HK-2 (cell line): ENCODE data around the gene VEZT.
"Not testable (repeated sequence)": the region's sequence is repeated elsewhere in the genome, so short reads cannot be mapped to it uniquely, and the experiment has no call there.

Source experiments
- DNase-seq: peaks from one replicate; pipeline ENCODE4 v3.0.0-alpha.2; 2018; ENCODE audit not compliant: unreplicated experiment

VEZT gene

GRCh38 chr12:95257541-95257940 lies 39.9 kb downstream of the VEZT start:
- DNase-seq, result no peak

DNA sequence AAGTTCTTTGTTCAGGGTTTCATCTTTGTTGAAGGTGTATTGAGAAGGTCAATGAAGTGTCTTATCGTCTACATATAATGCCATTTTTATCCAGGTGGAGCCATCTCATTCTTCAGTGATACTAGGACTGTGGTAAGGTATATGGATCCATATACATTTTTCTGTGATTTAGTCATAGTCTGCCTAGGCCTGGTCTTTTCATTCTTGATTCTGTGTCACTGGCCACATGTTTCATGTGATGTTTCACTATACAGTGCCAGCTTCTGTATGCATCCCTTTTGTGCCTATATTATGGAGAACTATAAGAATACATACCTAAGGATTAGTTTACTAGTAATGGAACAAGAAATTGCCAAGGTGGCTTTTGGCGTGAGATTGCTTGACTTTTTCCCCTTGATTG lies 40.5 kb downstream of the VEZT start:
- DNase-seq, result no peak

- no peak for DNase-seq
These were observed 41.2 kb downstream of the VEZT start for GRCh38 chr12:95258803-95259202.

DNA sequence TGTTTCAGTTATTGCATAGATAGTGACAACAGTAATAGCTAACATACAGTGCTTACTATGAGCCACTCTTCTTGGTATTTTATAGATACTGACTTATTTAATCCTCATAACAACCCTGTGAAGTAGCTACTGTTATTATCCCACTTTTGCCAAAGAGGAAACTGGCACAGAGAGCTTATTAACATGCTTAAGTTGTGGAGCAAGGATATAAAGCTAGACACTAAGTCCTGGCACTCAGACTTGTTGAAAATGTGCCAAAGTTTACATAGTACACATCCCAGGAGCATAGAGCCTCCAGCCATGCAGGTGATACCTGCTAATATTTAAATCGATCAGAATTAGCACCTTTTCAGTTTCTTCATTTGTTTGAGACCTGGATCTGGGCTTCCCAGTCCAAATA lies 41.8 kb downstream of the VEZT start:
- no peak for DNase-seq

DNA sequence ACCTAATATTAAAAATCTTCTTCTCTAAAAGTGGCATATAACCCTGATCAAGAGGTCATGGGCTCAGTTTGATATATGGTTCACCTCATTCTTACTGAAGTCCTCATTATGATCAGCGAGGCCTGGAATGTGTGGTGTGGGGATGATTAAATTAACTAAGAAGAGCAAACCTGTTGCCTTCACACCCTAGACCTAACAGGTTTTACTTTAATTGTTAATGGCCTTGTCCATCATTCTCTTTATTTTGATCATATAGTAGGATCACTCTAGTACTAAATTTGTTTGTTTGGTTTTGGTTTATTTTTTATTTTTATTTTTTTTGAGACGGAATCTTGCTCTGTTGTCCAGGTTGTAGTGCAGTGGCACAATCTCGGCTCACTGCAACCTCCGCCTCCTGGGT lies 43.5 kb downstream of the VEZT start:
- no peak for DNase-seq

DNA sequence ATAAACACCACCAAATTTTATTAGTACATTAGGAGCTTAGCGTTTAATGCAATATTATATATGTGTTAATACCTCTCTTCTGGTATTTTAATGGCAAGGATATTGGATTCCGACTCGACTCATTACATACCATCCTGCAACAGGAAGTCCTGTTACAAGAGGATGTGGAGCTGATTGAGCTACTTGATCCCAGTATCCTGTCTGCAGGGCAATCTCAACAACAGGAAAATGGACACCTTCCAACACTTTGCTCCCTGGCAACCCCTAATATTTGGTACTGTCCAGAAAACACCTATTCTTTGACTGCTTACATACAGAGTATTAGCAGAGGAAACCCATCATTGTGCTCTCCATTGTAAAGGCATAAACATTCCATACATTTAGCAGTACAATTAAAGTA lies 45.2 kb downstream of the VEZT start:
- no peak for DNase-seq

GRCh38 chr12:95265765-95266164 lies 48.2 kb downstream of the VEZT start:
- DNase-seq, result no peak

GRCh38 chr12:95266254-95266653 lies 48.6 kb downstream of the VEZT start:
- DNase-seq, result no peak

- DNase-seq, result no peak
These were observed 52.3 kb downstream of the VEZT start for GRCh38 chr12:95269892-95270291.

- no peak for DNase-seq
These were observed 53.9 kb downstream of the VEZT start for GRCh38 chr12:95271465-95271864.

DNA sequence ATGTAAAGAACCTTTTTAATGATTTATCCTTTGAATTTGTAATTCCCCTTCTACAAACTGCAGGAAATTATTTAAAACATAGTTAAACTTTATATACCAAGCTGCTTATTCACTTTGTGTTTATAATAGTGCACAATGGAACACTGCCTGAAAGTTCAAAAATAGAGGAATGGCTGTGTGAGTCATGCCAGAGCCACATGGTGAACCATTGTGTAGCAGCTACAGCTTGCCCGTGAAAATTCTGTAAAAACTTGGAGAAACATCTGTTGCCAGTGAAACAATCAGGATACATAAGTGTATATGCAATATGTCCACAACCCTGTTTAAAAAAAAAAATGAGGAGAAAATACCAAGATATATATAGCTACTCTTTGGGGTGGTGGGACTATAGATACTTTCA lies 59.5 kb downstream of the VEZT start:
- DNase-seq, result no peak

GRCh38 chr12:95279856-95280255 lies 62.2 kb downstream of the VEZT start:
- DNase-seq, result no peak

DNA sequence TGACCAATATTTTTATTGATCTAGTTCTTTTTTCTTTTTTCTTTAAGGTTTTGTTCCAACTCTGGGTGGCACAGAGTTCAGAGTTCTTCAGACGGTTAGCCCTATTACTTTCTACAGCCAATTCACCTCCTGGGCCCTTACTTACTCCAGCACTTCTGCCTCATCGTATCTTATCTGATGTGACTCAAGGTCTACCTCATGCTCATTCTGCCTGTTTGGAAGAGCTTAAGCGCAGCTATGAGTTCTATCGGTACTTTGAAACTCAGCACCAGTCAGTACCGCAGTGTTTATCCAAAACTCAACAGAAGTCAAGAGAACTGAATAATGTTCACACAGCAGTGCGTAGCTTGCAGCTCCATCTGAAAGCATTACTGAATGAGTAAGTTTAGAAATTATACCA lies 64.7 kb downstream of the VEZT start:
- no peak for DNase-seq

DNA sequence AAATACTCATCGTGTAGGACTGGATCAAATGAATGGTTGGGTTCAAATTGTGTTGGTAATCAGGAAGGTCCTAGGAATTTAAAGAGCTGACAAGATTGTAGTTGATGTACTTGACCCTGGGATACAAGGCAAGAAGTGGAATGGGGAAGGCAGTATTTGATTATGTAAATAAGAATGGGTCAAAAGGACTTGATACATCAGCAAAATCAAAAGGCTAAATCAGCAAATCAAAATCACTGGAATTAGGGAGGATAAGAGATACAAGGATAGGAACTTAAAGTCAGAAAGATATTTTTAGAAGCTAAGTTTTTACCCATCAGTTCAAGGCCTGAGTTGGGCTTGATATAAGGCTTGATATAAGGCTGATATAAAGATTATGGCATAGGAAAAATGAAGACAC lies 65.8 kb downstream of the VEZT start:
- no peak for DNase-seq

GRCh38 chr12:95286713-95287112 lies 69.1 kb downstream of the VEZT start:
- peak; percentile 10 for DNase-seq

- no peak for DNase-seq
These were observed 73.9 kb downstream of the VEZT start for GRCh38 chr12:95291501-95291900.

GRCh38 chr12:95298916-95299315 lies 81.3 kb downstream of the VEZT start:
- no peak for DNase-seq

GRCh38 chr12:95300286-95300685 lies 82.7 kb downstream of the VEZT start:
- no peak for DNase-seq

- no peak for DNase-seq
These were observed 85.9 kb downstream of the VEZT start for GRCh38 chr12:95303476-95303875.

DNA sequence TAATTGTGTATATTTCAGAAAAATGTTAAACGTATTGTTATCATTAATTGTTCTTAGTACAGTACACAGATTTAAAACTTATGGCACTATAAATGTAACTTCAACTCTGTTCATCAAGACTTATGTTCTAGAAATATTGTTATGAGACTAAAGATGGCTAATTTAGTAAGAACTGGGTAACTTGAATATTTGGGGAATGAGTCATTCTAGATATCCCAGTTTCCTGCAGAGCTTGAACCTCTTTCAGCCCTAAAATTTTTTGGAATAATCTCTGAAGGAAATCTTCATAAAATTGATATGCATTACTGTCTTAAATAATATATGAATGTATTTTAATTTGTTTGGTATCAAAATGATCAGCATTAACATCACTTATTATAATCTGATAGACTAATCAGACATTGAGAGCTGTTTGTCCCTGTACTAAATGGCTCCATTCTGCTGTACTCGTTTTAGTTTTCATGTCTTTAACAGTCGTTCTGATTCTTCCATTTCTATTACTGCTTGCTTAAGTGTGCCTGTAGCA lies 87.1 kb downstream of the VEZT start:
- DNase-seq, result no peak

DNA sequence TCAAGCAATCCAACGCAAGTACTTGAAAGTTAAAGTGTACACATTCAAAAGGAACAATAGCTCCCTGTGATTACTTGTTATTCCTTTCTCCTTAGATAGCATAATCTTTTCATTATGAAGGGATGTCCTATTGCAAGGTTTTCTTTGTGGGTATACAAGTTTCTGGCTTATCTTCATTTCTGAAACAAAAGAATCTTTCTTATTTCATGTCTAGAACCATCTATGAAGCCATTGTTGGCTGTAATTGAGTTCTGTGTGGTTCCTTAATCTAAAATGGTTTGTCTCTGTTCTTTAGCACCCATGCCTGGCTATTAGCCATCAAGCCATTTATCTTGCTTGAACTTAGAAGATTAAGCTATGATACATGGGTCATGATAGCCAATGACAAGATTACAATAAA lies 95.0 kb downstream of the VEZT start:
- DNase-seq, result no peak

DNA sequence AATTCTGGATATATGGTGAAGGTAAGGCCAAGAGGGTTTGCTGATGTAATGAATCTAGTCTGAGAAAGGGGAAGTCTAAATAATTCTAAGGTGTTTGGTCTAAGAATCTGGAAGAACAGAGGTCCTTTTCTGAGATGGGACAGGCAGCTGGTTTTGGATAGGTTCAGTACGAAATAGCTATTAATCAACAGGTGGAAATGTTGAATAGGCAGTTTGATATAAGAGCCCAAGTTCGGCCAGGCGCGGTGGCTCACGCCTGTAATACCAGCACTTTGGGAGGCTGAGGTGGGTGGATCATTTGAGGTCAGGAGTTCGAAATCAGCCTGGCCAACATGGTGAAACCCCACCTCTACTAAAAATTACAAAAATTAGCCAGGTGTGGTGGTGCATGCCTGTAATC lies 97.1 kb downstream of the VEZT start:
- DNase-seq, result not testable (repeated sequence)

GRCh38 chr12:95316798-95317197 lies 99.2 kb downstream of the VEZT start:
- DNase-seq, result no peak

- DNase-seq, result no peak
These were observed 100.5 kb downstream of the VEZT start for GRCh38 chr12:95318071-95318545.
